Umbilical cord (tissue), 2 donors: ENCODE data around the gene CLCN7. TPM values are rescaled to one million over a fixed set of nuclear protein-coding genes. Genes with fewer than 3 reads are reported as not detected.
"Not testable (repeated sequence)": the region's sequence is repeated elsewhere in the genome, so short reads cannot be mapped to it uniquely, and the experiment has no call there.

Source experiments
- DNase-seq: peaks from one replicate; pipeline ENCODE4 v3.0.0-alpha.2; 2015; ENCODE audit warnings: low spot score
- total RNA-seq: library from RNA; depleted of rRNA; stranded (reverse); fragments of >200 nt; gene quantifications from one replicate; pipeline ENCODE4 v1.2.3, GENCODE V29; 2014; ENCODE audit warnings: low replicate concordance; ENCODE audit not compliant: insufficient read depth

The CLCN7 gene
- total RNA-seq, 1 donor from 2014 or later, result 35.2 TPM

- no peak for DNase-seq
Observed at GRCh38 chr16:1445518-1446203, 29.2 kb downstream of the CLCN7 start.

- no peak for DNase-seq
Observed at GRCh38 chr16:1444730-1445517, 29.9 kb downstream of the CLCN7 start.

- DNase-seq, result no peak
Observed at GRCh38 chr16:1443980-1444729, 30.7 kb downstream of the CLCN7 start, which contains the start of gene CCDC154. TSS of gene CCDC154 (minus strand) at chr16:1444556. CDS start at chr16:1444322, 234 bp downstream.

GRCh38 chr16:1443403-1443973 lies 31.3 kb downstream of the CLCN7 start:
- no peak for DNase-seq

- DNase-seq, result no peak
Observed at GRCh38 chr16:1442697-1443096, 32.1 kb downstream of the CLCN7 start.

GRCh38 chr16:1441391-1441829 lies 33.4 kb downstream of the CLCN7 start:
- no peak for DNase-seq

GRCh38 chr16:1439699-1440074 lies 35.1 kb downstream of the CLCN7 start:
- not testable (repeated sequence) for DNase-seq

GRCh38 chr16:1439058-1439698 lies 35.6 kb downstream of the CLCN7 start:
- no peak for DNase-seq

GRCh38 chr16:1438229-1439057 lies 36.4 kb downstream of the CLCN7 start:
- DNase-seq, result no peak

- DNase-seq, result no peak
Observed at GRCh38 chr16:1437606-1438005, 37.2 kb downstream of the CLCN7 start.

- no peak for DNase-seq
Observed at GRCh38 chr16:1436731-1437355, 38.0 kb downstream of the CLCN7 start.

GRCh38 chr16:1435921-1436697 lies 38.7 kb downstream of the CLCN7 start:
- DNase-seq, result no peak

- no peak for DNase-seq
Observed at GRCh38 chr16:1434644-1435592, 39.9 kb downstream of the CLCN7 start.

GRCh38 chr16:1433756-1434155 lies 41.1 kb downstream of the CLCN7 start:
- DNase-seq, result no peak

- DNase-seq, result no peak
Observed at GRCh38 chr16:1433263-1433560, 41.6 kb downstream of the CLCN7 start.

- DNase-seq, result no peak
Observed at GRCh38 chr16:1432388-1433262, 42.2 kb downstream of the CLCN7 start.
